ENCODE measurements around the gene PPFIA4.

GRCh38 chr1:203122159-203122558 lies 95.9 kb downstream of the PPFIA4 start:
- TF ChIP-seq CTCF (IDR thresholded peaks at IDR 0.05; ENCODE audit: low read length) (no peak), EZH2phosphoT487 (IDR thresholded peaks at IDR 0.05; ENCODE audit: low read length) (no peak)

Measured in MM.1S (cell line).